NCI-H345 treated with DMSO at 0.1 percent for 48 hours (cell line): ENCODE measurements around the gene OOSP2.
"Not testable (repeated sequence)": the region's sequence is repeated elsewhere in the genome, so short reads cannot be mapped to it uniquely, and the experiment has no call there.

Experiments
- DNase-seq: peaks from one replicate; lab custom pipeline; 2025; ENCODE audit not compliant: unreplicated experiment; lab: John Stamatoyannopoulos, UW

The OOSP2 gene, protein sequence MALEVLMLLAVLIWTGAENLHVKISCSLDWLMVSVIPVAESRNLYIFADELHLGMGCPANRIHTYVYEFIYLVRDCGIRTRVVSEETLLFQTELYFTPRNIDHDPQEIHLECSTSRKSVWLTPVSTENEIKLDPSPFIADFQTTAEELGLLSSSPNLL

DNA sequence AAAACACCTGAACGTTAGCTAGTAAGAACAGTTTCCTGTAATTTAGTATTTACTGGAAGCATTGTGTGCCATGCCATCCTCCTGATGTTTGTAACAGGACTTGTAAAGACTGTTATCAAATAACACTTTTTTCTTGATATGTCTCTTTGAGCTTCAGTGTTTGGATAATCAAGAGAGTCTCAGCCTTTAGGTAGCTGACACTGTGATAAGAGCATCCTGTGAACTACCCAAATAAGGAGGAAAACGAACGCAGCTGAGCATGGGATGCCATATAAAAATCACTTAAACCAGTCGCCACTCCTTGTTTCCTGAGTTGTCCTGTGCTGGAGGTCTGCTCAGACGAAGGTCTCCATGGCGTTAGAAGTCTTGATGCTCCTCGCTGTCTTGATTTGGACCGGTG is at the start of gene OOSP2:
Gene OOSP2, plus strand, starts transcription at position 301 of the 400 bp plus-strand sequence. Its CDS starts 51 bp downstream, at position 352.
- no peak for DNase-seq

DNA sequence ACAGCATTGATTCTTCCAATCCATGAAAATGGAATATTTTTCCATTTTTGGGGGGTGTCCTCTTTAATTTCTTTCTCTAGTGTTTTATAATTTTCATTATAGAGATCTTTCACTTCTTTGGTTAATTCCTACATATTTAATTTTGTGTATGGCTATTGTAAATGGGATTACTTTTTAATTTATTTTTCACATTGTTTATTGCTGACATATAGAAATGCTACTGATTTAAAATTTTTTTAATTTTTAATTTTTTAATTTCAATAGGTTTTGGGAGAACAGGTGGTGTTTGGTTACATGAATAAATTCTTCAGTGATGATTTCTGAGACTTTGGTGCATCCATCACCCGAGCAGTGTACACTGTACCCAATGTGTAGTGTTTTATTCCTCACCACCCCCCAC is 49.8 kb upstream of the OOSP2 start:
- no peak for DNase-seq

DNA sequence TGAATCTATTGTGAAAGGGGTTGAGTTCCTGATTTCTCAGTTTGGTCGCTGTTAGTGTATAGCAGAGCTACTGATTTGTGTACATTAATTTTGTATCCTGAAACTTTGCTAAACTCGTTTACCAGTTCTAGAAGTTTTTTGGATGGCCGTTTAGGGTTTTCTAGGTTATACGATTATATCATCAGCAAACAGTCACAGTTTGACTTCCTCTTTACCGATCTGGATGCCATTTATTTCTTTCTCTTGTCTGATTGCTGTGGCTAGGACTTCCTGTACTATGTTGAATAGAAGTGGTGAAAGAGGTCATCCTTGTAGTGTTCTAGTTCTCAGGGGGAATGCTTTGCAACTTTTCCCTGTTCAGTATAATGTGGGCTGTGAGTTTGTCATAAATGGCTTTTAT is 47.8 kb upstream of the OOSP2 start:
- DNase-seq, result no peak

DNA sequence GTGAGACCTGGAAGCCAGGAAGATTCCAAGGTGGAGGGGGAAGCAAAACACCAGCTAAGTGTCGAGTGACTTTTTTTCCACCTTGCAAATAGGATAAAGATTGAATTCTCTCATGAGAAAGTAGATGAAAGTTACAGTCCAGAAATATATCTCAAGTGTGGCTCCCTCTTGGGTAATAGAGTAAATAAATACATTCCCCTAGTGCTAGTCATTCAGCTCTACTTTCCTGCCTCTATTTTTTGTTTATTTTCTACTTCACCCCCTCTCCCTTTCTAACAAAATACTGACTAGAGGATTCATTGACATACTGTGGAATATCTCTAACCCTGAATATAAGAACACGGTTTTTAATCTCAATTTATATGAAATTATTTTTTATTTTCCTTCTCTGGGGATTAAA is 42.4 kb upstream of the OOSP2 start:
- no peak for DNase-seq

DNA sequence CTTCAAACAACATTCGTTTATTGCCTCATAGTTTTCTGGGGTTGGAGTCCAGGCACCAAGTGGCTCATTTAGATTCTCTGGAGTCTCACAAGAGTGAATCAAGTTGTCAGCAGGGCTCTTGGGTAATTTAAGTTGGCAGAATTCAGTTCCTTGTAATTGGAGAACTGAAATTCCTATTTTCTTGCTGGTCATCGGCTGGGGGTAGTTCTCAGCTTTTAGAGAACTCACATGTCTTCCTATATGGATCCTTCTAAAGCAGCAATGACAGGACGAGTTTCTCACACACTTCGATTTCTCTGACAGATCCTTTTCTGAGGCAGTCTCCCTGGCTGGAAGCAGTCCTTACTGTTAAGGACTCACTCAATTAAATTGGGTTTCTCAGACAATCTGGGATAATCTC is 40.5 kb upstream of the OOSP2 start:
- no peak for DNase-seq

DNA sequence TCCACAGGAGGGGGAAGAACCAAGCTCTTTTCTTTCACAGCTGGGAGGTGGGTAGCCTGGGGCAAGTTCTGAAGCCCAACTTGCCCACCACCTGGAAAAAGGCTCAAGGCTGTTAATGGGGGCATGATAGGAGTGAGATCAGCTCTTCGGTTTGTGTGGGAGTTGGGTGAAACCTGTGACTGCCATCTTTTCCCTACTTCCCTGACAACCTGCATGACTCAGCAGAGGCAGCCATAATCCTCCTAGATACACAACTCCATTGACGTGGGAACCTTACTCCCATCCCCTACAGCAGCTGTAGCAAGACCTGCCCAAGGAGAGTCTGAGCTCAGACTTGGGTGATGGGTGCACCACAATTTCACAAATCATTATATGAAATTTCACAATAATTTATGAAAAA is 36.5 kb upstream of the OOSP2 start:
- no peak for DNase-seq

DNA sequence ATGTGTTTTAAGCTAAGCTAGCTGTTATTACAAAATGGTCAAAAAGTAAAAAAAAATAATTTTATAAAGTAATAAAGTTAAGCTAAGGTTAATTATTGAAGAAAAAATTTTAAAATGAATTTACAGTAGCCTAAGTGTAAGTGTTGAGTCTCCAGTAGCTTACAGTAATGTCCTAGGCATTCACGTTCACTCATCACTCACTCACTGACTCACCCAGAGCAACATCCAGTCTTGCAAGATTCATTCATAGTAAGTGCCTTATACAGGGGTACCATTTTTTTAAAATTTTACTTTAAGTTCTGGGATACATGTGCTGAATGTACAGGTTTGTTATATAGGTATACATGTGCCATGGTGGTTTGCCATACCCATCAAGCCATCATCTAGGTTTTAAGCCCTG is 34.8 kb upstream of the OOSP2 start:
- DNase-seq, result no peak

DNA sequence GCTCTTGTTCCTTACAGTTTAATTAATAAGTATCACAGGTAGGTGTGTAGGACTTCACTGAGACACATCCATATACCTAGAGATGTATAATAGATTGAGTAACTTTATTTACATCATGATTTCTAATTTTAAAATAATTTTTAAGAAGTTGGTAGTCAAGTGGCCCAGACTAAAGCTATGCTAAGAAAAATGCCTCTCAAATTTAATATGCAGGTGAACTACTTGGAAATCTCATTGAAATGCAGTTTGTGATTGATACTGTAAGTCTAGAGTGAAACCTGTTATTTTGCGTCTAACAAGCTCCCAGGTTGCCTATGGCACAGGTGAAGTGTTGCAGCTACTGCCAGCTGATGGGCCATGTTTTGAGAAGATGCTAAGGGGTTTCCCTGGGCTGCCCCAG is 23.3 kb upstream of the OOSP2 start, which contains the start of gene OOSP4B:
Gene OOSP4B, plus strand, starts transcription at position 301 of the 400 bp plus-strand sequence.
- DNase-seq, result no peak

DNA sequence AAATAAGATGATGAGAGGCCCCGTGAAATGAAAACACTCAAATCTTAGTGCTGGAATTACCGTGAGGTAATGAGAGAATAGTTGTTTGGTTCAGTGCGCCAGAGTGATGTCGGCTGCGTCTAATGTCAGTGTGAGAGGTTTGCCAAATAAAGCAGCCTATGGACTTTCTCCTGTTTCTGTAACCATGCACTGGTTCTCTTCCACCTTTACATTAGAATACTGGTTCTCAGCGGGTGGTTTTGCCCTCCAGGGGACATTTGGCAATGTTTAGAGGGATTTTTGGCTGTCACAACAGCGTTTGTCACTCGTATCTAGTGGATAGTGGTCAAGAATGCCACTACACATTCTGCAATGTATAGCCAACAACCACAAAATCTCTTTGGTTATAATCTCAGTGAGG is 22.2 kb upstream of the OOSP2 start:
- no peak for DNase-seq

DNA sequence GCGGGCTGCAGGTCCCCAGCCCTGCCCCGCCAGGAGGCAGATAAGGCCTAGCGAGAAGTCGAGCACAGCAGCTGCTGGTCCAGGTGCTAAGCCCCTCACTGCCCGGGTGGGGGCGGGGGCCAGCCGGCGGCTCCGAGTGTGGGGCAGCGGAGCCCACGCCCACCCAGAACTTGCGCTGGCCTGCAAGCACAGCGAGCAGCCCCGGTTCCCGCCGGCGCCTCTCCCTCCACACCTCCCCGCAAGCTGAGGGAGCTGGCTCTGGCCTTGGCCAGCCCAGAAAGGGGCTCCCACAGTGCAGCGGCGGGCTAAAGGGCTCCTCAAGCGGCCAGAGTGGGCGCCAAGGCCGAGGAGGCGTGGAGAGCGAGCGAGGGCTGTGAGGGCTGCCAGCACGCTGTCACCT is 19.8 kb upstream of the OOSP2 start:
- not testable (repeated sequence) for DNase-seq

DNA sequence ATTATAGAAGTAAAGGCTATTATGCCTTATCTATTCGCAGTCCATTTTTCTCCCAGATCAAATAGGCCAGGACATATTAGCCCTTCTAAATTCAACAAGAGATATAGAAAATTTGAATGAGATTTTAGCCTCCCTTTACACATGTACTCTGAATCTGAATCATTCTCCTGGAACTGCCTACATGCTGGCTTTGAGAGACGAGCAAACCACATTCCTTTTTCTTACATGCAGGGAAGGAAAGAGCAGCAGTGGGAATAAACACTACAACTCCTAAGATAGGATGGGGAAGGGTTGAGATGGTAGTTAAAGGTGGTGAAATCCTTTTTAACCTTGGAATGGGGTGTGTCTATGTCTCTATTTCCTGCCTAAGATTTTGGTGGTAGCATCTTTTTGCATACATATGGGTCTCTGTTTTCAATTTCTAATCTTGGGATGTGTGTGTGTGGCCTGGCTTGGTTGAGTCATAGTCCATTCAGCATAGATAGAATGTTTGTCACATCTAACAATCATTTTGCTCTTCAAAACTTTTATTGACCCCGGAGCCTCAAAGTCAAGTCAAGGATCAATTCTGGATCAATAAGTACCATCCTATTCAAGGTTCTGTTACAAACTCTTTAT is 11.1 kb upstream of the OOSP2 start:
- no peak for DNase-seq

DNA sequence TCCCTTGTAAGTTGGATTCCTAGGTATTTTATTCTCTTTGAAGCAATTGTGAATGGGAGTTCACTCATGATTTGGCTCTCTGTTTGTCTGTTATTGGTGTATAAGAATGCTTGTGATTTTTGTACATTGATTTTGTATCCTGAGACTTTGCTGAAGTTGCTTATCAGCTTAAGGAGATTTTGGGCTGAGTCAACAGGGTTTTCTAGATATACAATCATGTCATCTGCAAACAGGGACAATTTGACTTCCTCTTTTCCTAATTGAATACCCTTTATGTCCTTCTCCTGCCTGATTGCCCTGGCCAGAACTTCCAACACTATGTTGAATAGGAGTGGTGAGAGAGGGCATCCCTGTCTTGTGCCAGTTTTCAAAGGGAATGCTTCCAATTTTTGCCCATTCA is 10.2 kb downstream of the OOSP2 start:
- not testable (repeated sequence) for DNase-seq

DNA sequence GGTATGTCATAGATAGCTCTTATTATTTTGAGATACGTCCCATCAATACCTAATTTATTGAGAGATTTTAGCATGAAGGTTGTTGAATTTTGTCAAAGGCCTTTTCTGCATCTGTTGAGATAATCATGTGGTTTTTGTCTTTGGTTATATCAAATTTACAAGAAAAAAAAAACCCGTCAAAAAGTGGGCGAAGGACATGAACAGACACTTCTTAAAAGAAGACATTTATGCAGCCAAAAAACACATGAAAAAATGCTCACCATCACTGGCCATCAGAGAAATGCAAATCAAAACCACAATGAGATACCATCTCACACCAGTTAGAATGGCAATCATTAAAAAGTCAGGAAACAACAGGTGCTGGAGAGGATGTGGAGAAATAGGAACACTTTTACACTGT is 10.6 kb downstream of the OOSP2 start:
- DNase-seq, result not testable (repeated sequence)

DNA sequence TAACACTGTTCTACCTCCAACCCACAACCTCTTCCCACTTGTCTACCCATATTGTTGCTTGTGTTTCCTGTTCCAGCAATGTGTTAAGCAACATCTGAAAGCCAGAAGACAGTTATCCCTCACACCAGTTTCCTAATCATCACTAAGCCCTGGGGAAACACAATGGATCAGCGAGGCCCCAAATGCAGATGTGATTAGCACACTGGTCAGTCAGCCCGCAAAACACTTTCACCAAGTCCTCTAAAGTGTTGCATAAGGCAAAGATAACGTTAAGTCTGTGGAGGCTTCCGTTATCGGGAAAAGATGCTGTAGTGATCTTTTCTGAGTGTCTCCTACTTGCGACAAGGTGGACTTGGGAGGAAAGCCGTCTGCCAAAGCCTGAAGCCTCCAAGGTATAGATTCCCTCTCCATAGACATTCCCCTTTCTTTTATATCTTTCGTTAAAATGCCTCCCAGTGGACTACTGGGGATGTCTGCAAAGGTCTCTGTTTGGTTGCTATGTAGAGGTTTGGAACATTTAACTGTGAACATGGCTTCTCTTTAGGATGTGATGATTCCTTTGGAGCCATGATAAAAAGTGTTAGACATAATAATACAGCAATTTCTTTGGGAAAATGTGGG is 16.2 kb downstream of the OOSP2 start, which contains the start of gene MS4A3:
Gene MS4A3, plus strand, starts transcription at position 317 of the 621 bp plus-strand sequence. CDS start 4,496 bp downstream, outside the sequence.
- no peak for DNase-seq

DNA sequence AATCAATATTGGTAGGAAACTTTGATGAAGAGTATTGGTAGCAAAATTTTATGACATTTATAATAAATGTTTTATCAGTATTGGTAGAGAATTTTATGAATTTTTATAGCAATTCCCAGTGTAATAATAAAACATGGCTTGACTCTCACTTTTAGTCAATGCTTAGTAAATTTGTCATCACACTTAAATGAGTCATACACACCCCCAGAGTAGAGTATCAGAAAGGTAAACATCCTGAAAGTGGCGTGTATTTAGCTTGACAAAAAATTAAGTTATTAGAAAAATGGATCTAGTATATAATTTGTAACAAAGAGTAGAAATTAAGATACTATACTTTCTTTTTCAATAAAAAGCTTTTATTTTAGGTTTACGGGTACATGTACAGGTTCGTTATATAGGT is 18.8 kb downstream of the OOSP2 start:
- no peak for DNase-seq

DNA sequence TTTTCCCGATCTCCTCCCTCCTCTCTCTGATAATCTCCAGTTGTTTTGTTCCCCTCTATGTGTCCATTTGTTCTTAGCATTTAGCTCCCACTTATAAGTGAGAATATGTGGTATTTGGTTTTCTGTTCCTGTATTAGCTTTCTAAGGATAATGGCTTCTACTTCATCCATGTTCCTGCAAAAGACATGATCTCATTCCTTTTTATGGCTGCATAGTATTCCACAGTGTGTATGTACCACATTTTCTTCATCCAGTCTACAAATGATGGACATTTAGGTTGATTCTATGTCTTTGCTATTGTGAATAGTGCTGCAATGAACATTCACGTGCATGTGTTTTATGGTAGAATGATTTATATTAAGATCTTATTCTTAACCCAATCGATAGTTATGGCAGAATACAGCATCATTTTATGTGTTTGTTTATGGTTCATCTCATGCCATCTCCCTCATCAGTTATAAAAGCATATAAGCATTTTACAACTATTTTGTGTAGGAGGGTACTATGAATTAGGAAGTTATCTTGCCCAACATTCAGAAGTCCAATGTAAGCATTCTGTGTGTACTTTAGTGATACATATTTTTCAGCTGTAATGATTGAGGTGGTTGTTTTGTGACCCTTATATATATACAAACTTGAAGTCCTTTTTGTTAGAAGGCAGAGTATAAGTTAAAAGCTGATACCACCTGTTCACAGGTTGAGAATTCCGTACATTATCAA is 19.5 kb downstream of the OOSP2 start:
- DNase-seq, result no peak

DNA sequence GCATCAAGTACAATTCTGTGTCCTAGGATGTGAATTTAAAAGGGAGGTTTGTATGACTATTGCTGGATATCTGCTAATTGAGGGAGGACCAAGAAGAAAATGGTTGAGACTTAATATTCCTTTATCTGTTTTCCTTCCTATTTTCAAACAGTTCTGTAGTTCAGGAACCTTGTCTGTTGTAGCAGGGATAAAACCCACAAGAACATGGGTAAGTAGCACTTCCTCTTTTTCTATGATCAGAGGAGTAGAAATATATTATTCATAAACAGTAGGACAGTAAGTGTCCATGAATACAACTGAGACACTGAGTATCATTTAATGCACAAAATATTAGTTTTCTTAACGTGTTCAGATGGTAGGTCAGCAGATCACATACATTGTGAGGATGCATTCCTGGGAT is 23.9 kb downstream of the OOSP2 start:
- no peak for DNase-seq

DNA sequence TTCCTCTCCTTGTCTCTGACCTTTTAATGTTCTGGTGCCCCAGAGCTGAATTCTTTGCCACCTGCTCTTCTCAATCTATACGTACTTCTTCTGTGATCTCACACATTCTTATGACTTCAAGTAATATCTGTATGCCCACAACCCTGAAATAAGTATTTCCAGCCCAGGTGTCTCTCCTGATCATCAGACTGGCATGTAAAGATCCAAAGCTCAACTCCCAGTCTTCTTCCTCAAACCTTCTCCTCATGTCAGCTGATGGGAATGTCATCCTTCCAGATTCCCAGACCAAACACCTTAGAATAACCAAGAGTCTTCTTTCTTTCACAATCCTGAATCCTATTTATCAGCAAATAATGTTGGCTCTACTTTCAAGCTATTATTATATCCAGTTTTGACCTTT is 25.6 kb downstream of the OOSP2 start:
- DNase-seq, result no peak

DNA sequence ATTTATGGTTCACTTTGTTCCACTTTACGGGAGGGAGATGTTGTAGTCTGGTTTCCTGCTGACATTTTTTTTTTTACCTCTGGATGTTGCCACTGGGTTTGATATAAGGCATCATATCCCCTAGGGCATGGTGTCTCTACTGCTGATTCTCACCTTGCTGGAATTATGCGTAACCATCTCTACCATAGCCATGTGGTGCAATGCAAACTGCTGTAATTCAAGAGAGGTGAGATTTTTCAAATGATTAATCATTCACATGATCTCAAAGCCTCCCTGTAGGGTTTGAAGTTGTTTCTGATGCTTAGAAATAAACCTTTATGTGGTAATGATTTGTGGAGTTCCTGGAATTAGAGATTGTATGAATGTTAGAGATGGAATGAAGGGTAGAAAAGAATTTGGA is 29.2 kb downstream of the OOSP2 start:
- no peak for DNase-seq

DNA sequence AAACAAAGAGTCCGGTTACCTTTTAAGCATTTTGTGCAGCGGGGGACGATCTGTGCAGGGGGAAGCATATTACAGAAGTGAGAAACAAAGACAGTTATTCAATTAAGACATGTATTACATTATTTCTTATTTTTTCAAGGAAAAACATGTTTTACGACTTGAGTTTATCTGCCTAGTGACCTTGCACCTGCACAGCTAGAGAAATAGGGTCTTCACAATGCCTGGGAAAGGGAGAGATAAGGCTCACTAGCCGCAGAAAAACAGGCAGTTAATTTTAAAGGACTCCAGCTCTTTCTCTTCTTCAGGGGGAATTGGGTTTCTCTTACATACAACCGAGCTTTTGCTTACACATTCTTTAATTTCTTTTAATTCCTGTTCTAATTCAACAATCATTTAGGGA is 31.4 kb downstream of the OOSP2 start:
- not testable (repeated sequence) for DNase-seq

DNA sequence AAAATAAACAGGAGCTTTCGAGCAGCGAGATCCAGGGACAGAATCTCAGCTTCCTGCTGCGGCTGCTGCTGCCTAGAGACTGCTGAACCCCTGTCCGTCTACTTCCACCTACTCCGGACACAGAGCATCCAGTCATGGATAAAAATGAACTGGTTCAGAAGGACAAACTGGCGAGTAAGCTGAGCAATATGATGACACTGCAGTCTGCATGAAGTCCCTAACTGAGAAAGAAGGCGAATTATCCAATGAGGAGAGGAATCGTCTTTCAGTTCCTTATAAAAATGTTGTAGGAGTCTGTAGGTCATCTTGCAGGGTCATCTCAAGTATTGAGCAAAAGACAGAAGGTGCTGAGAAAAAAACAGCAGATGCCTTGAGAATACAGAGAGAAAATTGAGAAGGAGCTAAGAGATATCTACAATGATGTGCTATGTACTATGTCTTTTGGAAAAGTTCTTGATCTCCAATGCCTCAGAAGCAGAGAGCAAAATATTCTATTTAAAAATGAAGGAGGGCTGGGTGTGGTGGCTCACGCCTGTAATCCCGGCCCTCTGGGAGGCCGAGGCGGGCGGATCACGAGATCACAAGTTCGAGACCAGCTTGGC is 37.1 kb downstream of the OOSP2 start:
- no peak for DNase-seq
